CD14-positive monocyte (primary cell): ENCODE data around the gene RNF151. TPM values are rescaled to one million over a fixed set of nuclear protein-coding genes. Genes with fewer than 3 reads are reported as not detected.

Experiments
- DNase-seq, 3 donors: peaks; one replicate each; pipeline ENCODE4 v3.0.0-alpha.2; 2011 to 2022
- H2AFZ ChIP-seq: 2 replicates; pipeline ENCODE4 v1.6.0; 2012; ENCODE audit warnings: mild to moderate bottlenecking, low read depth, low read length, inconsistent platforms; ENCODE audit not compliant: insufficient read depth, poor library complexity, severe bottlenecking
- H3K27ac ChIP-seq, 2 donors: 1 replicate in 1 of 2; 2 replicates in 1 of 2; pipeline ENCODE4 v1.5.1; 2012 to 2013; ENCODE audit warnings: low read length in 2 of 2, control low read depth in 1 of 2, inconsistent platforms in 1 of 2, low read depth in 1 of 2, mild to moderate bottlenecking in 1 of 2
- H3K27me3 ChIP-seq, 2 donors: one replicate each; pipeline versions ENCODE4 v1.6.0 to v1.6.1; 2011 to 2013; ENCODE audit warnings: low read length in 2 of 2; ENCODE audit not compliant: control insufficient read depth in 2 of 2, insufficient read depth in 2 of 2
- H3K36me3 ChIP-seq, 2 donors: replicated peaks in 1 of 2; 1 replicate in 1 of 2; 2 replicates in 1 of 2; pipeline versions ENCODE4 v1.5.1 to v1.6.1; 2012 to 2013; ENCODE audit warnings: low read length in 2 of 2, control low read depth in 1 of 2, inconsistent platforms in 1 of 2, mild to moderate bottlenecking in 1 of 2; ENCODE audit not compliant: insufficient read depth in 2 of 2, control insufficient read depth in 1 of 2
- H3K4me1 ChIP-seq, 2 donors: 1 replicate in 1 of 2; 2 replicates in 1 of 2; pipeline versions ENCODE4 v1.5.1 to v1.6.1; 2012 to 2013; ENCODE audit warnings: low read length in 2 of 2, control low read depth in 1 of 2, inconsistent platforms in 1 of 2, mild to moderate bottlenecking in 1 of 2, moderate library complexity in 1 of 2; ENCODE audit not compliant: insufficient read depth in 2 of 2, control insufficient read depth in 1 of 2
- H3K4me2 ChIP-seq: replicated peaks from 2 replicates; pipeline ENCODE3; 2012; ENCODE audit warnings: low read length, moderate library complexity, mild to moderate bottlenecking; ENCODE audit not compliant: poor library complexity, severe bottlenecking; ENCODE audit errors: extremely low read depth
- H3K4me3 ChIP-seq, 3 experiments: fragments of 200-600 bp in 1 of 3; sonication (generic) in 1 of 3; replicated peaks in 1 of 3; 1 replicate in 2 of 3; 2 replicates in 1 of 3; pipeline ENCODE4 v1.5.1; 2011 to 2013; ENCODE audit warnings: low read length in 3 of 3, mild to moderate bottlenecking in 3 of 3, control low read depth in 2 of 3, low read depth in 2 of 3, inconsistent platforms in 1 of 3, moderate library complexity in 1 of 3
- H3K79me2 ChIP-seq: 2 replicates; pipeline ENCODE4 v1.6.0; 2012; ENCODE audit warnings: mild to moderate bottlenecking, control low read depth, inconsistent platforms, low read length, moderate library complexity; ENCODE audit not compliant: insufficient read depth
- H3K9ac ChIP-seq: 2 replicates; pipeline ENCODE4 v1.6.0; 2017; ENCODE audit warnings: low read length, mild to moderate bottlenecking; ENCODE audit not compliant: insufficient read depth, poor library complexity, severe bottlenecking
- H3K9me3 ChIP-seq, 2 donors: replicated peaks in 1 of 2; 1 replicate in 1 of 2; 2 replicates in 1 of 2; pipeline versions ENCODE4 v1.5.1 to v1.6.1; 2012 to 2013; ENCODE audit warnings: low read length in 2 of 2, control low read depth in 1 of 2; ENCODE audit not compliant: control insufficient read depth in 1 of 2, insufficient read depth in 1 of 2
- H4K20me1 ChIP-seq: 2 replicates; pipeline ENCODE4 v1.6.0; 2012; ENCODE audit warnings: mild to moderate bottlenecking, low read length, control low read depth, moderate library complexity; ENCODE audit not compliant: insufficient read depth
- H3K27ac Mint-ChIP-seq, 7 donors: one replicate each; pipeline ENCODE4 v1.8.0; 2020; ENCODE audit warnings: mild to moderate bottlenecking in 7 of 7, mixed read lengths in 7 of 7, moderate library complexity in 6 of 7, inconsistent platforms in 2 of 7
- H3K27me3 Mint-ChIP-seq, 3 donors: one replicate each; pipeline ENCODE4 v1.8.0; 2021 to 2022; ENCODE audit warnings: low read depth in 3 of 3, mild to moderate bottlenecking in 3 of 3, mixed read lengths in 3 of 3, moderate library complexity in 3 of 3, inconsistent platforms in 1 of 3
- H3K36me3 Mint-ChIP-seq, 2 donors: one replicate each; pipeline ENCODE4 v1.8.0; 2020; ENCODE audit warnings: mixed read lengths in 2 of 2, inconsistent platforms in 1 of 2, mild to moderate bottlenecking in 1 of 2
- H3K4me1 Mint-ChIP-seq: one replicate; pipeline ENCODE4 v1.8.0; 2020; ENCODE audit warnings: mild to moderate bottlenecking, mixed read lengths
- H3K4me3 Mint-ChIP-seq, 2 donors: one replicate each; pipeline ENCODE4 v1.8.0; 2020; ENCODE audit warnings: mild to moderate bottlenecking in 2 of 2, mixed read lengths in 2 of 2, moderate library complexity in 1 of 2
- H3K9me3 Mint-ChIP-seq, 7 donors: one replicate each; pipeline ENCODE4 v1.8.0; 2020 to 2022; ENCODE audit warnings: mixed read lengths in 7 of 7, mild to moderate bottlenecking in 6 of 7, moderate library complexity in 6 of 7, inconsistent platforms in 2 of 7
- CTCF ChIP-seq: fragments of 200-600 bp; IDR thresholded peaks from one replicate; pipeline ENCODE4 v1.8.0; 2022; ENCODE audit warnings: antibody characterized with exemption, mild to moderate bottlenecking
- WGBS: methylation state at CpG from one replicate; pipeline ENCODE4 v1.1.5; 2013; ENCODE audit warnings: missing lambda C conversion rate; ENCODE audit not compliant: insufficient coverage; 5-methylcytosine and 5-hydroxymethylcytosine counted together
- intact Hi-C, 2 donors: fragments of 100-400 bp; cut with micrococcal nuclease; formaldehyde crosslinking; loops; one replicate each; pipeline versions ENCODE4 v1.15.0 to v1.15.1; 2023
- polyA plus RNA-seq, 3 donors: library from polyadenylated mRNA; depleted of rRNA in 1 of 3; unstranded in 2 of 3; stranded (reverse) in 1 of 3; fragments of 300-500 nt in 2 of 3; fragments of >200 nt in 1 of 3; fragmentation: Illumina TruSeq in 2 of 3; gene quantifications; 1 replicate in 2 of 3; 2 replicates in 1 of 3; pipeline ENCODE4 v1.2.3, GENCODE V29; 2012 to 2021

Gene RNF151
- polyA plus RNA-seq, 3 donors: not detected

GRCh38 chr16:1917665-1918350, 48.8 kb upstream of the RNF151 start:
- intact Hi-C loops: no loop called here
- Histone ChIP-seq H2AFZ (no peak overlapping the region), H4K20me1 (no peaks in the 10 kb centered on the region), H3K4me2 (no peak overlapping the region), H3K27me3 (peaks cover 18 to 77% of the 10 kb centered on the region in 2 donors), H3K79me2 (no peaks in the 10 kb centered on the region), H3K27ac (no peak overlapping the region), H3K36me3 (no peaks in the 10 kb centered on the region), H3K4me1 (no peaks in the 10 kb centered on the region), H3K9me3 (peaks cover 0 to 15% of the 10 kb centered on the region in 2 donors), H3K9ac (no peak overlapping the region), H3K4me3 (no peak overlapping the region)
- H3K27me3 Mint-ChIP-seq: peaks cover 71 to 88% (median 86%) of the 10 kb centered on the region in 3 donors
- no peak for DNase-seq
- 3% methylated on average over 81 of the region's 81 CpGs for WGBS
- TF ChIP-seq CTCF: no peak
- peaks cover 0 to 5% of the 10 kb centered on the region in 2 donors for H3K36me3 Mint-ChIP-seq
- peaks cover 0 to 20% (median 5%) of the 10 kb centered on the region in 7 donors for H3K9me3 Mint-ChIP-seq
- no peak overlapping the region for H3K27ac Mint-ChIP-seq
- peaks cover 8% of the 10 kb centered on the region for H3K4me1 Mint-ChIP-seq
- H3K4me3 Mint-ChIP-seq: peak overlapping the region in 1 of 2 donors; percentile 73

- H3K27ac Mint-ChIP-seq: no peak within 1 kb of the TSS
- intact Hi-C loops: no loop called here
- WGBS: 6% methylated on average over 47 of the region's 71 CpGs
These were observed 48.0 kb upstream of the RNF151 start, which contains the start of gene HS3ST6 for GRCh38 chr16:1918351-1919326. Gene HS3ST6, minus strand, starts transcription at chr16:1918415. Its CDS starts 92 bp downstream, at chr16:1918323.

More at GRCh38 chr16:1918351-1919326, 48.0 kb upstream of the RNF151 start, which contains the start of gene HS3ST6:
- Histone ChIP-seq H3K9ac (no peak within 1 kb of the TSS), H3K9me3 (peaks cover 0 to 15% of the 10 kb centered on the region in 2 donors), H3K27me3 (peaks cover 18 to 85% of the 10 kb centered on the region in 2 donors), H4K20me1 (no peaks in the 10 kb centered on the region), H3K4me1 (peaks cover 5 to 7% of the 10 kb centered on the region in 2 donors), H3K4me2 (no peak within 1 kb of the TSS), H3K4me3 (no peak within 1 kb of the TSS), H3K79me2 (no peaks in the 10 kb centered on the region), H3K36me3 (no peaks in the 10 kb centered on the region), H3K27ac (no peak within 1 kb of the TSS), H2AFZ (no peak within 1 kb of the TSS)
- peaks cover 0 to 20% (median 6%) of the 10 kb centered on the region in 7 donors for H3K9me3 Mint-ChIP-seq
- peaks cover 78 to 96% (median 90%) of the 10 kb centered on the region in 3 donors for H3K27me3 Mint-ChIP-seq
- peaks cover 16% of the 10 kb centered on the region for H3K4me1 Mint-ChIP-seq
- H3K4me3 Mint-ChIP-seq: peak within 1 kb of the TSS in 1 of 2 donors; percentile 73
- DNase-seq: no peak
- H3K36me3 Mint-ChIP-seq: peaks cover 0 to 6% of the 10 kb centered on the region in 2 donors
- TF ChIP-seq CTCF: no peak
